HepG2 (cell line): ENCODE results near the gene TEF. TPM values are rescaled to one million over a fixed set of nuclear protein-coding genes. Genes with fewer than 3 reads are reported as not detected.

Experiments
- ATAC-seq: fragments of 200-7000 bp; cut with Tn5 transposase; 3 replicates; pipeline ENCODE4 v1.9.1; 2020; ENCODE audit warnings: mild to moderate bottlenecking, moderate library complexity
- BruUV-seq: library from RNA; stranded (reverse); fragments of 400-500 nt; replicated peaks from 2 replicates; lab custom pipeline; 2021; lab: Mats Ljungman, UMichigan
- CTCF ChIA-PET: fragments of 300-600 bp; formaldehyde crosslinking; extraction: SDS; loops from one replicate; lab custom pipeline; 2021; ENCODE audit warnings: low total read pairs, inconsistent platforms, low intra/inter-chr PET ratio; lab: Yijun Ruan, JAX
- POLR2A ChIA-PET: fragments of 350-600 bp; sonication (Branson Sonifier 250); formaldehyde crosslinking; loops from one replicate; lab custom pipeline; 2020; ENCODE audit warnings: antibody characterized with exemption, inconsistent platforms; lab: Yijun Ruan, JAX
- DNase-seq: peaks from one replicate; pipeline ENCODE4 v3.0.0-alpha.2; 2015; ENCODE audit warnings: low spot score
- FAIRE-seq: peaks from 3 replicates; lab custom pipeline; 2011; peaks lifted over from hg19 to GRCh38; lab: Jason Lieb, UNC
- H2AFZ ChIP-seq: one replicate; pipeline ENCODE4 v1.6.1; 2011; ENCODE audit warnings: low read length, inconsistent platforms
- H3K27ac ChIP-seq: fragments of 300-600 bp; 3 replicates; pipeline ENCODE4 v1.8.0; 2011; ENCODE audit warnings: mixed run types, mild to moderate bottlenecking, mixed read lengths, low read length, inconsistent platforms; ENCODE audit not compliant: insufficient read depth; ENCODE audit errors: extremely low read length
- H3K27me3 ChIP-seq, 2 experiments: fragments of 200-600 bp in 1 of 2; 2 replicates in 1 of 2; 3 replicates in 1 of 2; pipeline versions ENCODE4 v1.6.0 to v1.8.0; 2011; ENCODE audit warnings: low read length in 2 of 2, mild to moderate bottlenecking in 2 of 2, moderate library complexity in 2 of 2, inconsistent platforms in 1 of 2; ENCODE audit not compliant: insufficient read depth in 2 of 2, control insufficient read depth in 1 of 2
- H3K36me3 ChIP-seq, 2 experiments: fragments of 200-600 bp in 1 of 2; replicated peaks in 1 of 2; 2 replicates in 1 of 2; 3 replicates in 1 of 2; pipeline versions ENCODE4 v1.5.1 to v1.8.0; 2011; ENCODE audit warnings: low read length in 2 of 2, inconsistent platforms in 1 of 2; ENCODE audit not compliant: insufficient read depth in 2 of 2, control insufficient read depth in 1 of 2
- H3K4me1 ChIP-seq: 2 replicates; pipeline ENCODE4 v1.5.1; 2012; ENCODE audit warnings: low read length, inconsistent platforms; ENCODE audit not compliant: insufficient read depth
- H3K4me2 ChIP-seq: 2 replicates; pipeline ENCODE4 v1.6.0; 2011; ENCODE audit warnings: low read depth, low read length, inconsistent platforms
- H3K4me3 ChIP-seq, 3 experiments: fragments of 200-600 bp in 1 of 3; sonication (generic), shearing (Covaris generic) in 1 of 3; replicated peaks in 1 of 3; 2 replicates each; pipeline ENCODE4 v1.5.1; 2011 to 2016; ENCODE audit warnings: low read length in 3 of 3, inconsistent platforms in 2 of 3, low read depth in 2 of 3, mild to moderate bottlenecking in 2 of 3, control low read depth in 1 of 3, mixed read lengths in 1 of 3; ENCODE audit not compliant: insufficient read depth in 1 of 3
- H3K79me2 ChIP-seq: one replicate; pipeline ENCODE4 v1.6.1; 2011; ENCODE audit warnings: low read length, inconsistent platforms; ENCODE audit not compliant: insufficient read depth
- H3K9ac ChIP-seq: 2 replicates; pipeline ENCODE4 v1.6.0; 2011; ENCODE audit warnings: mild to moderate bottlenecking, low read depth, low read length, inconsistent platforms; ENCODE audit not compliant: insufficient read depth
- H3K9me3 ChIP-seq: 2 replicates; pipeline ENCODE4 v1.5.1; 2012; ENCODE audit warnings: mild to moderate bottlenecking, low read length
- H4K20me1 ChIP-seq: 2 replicates; pipeline ENCODE4 v1.6.0; 2011; ENCODE audit warnings: inconsistent platforms, mild to moderate bottlenecking, low read length, moderate library complexity; ENCODE audit not compliant: insufficient read depth
- BRCA1 ChIP-seq: sonication (generic); formaldehyde crosslinking; IDR thresholded peaks from 2 replicates; pipeline ENCODE4 v1.4.0; 2020; ENCODE audit warnings: missing genetic modification reagents
- MAFK ChIP-seq, 2 experiments: IDR thresholded peaks in 1 of 2; conservative IDR thresholded peaks in 1 of 2; 2 replicates each; pipeline ENCODE4 v1.6.1; 2011; ENCODE audit warnings: improper control_type of control experiment in 2 of 2, low read length in 2 of 2
- SP2 ChIP-seq: sonication (generic); formaldehyde crosslinking; IDR thresholded peaks from 2 replicates; pipeline ENCODE4 v1.5.1; 2020; ENCODE audit warnings: mild to moderate bottlenecking, missing genetic modification reagents
- YEATS2 ChIP-seq: sonication (generic); formaldehyde crosslinking; IDR thresholded peaks from 2 replicates; pipeline ENCODE4 v1.4.0; 2020; ENCODE audit warnings: missing genetic modification reagents, borderline replicate concordance
- ZSCAN9 ChIP-seq: IDR thresholded peaks from 2 replicates; pipeline ENCODE4 v1.6.1; 2016; ENCODE audit warnings: borderline replicate concordance
- WGBS: methylation state at CpG from one replicate; pipeline ENCODE4 v1.1.6; 2017; ENCODE audit warnings: low lambda C conversion rate; 5-methylcytosine and 5-hydroxymethylcytosine counted together
- in situ Hi-C: cut with HindIII; loops from 2 replicates; pipeline ENCODE4 v1.10.0; 2017; ENCODE audit warnings: low pct_unique_long_range_greater_than_20kb; ENCODE audit not compliant: extremely low pct_ligation_motif_present
- intact Hi-C: fragments of 100-400 bp; cut with micrococcal nuclease; formaldehyde crosslinking; loops from one replicate; pipeline ENCODE4 v1.10.0; 2022; ENCODE audit not compliant: unreplicated experiment
- polyA plus RNA-seq, 8 experiments: library from polyadenylated mRNA; depleted of rRNA in 3 of 8; stranded (reverse) in 7 of 8; unstranded in 1 of 8; fragments of >200 nt; fragmentation: Illumina TruSeq in 4 of 8; extraction: Trizol in 4 of 8; gene quantifications; 2 replicates each; pipeline versions ENCODE4 v1.2.1 to v1.2.3, GENCODE V29; 2011 to 2016; ENCODE audit warnings: low read depth in 4 of 8, missing spikeins in 1 of 8, mixed read lengths in 1 of 8; ENCODE audit not compliant: insufficient read depth in 1 of 8
- total RNA-seq, 5 experiments: library from RNA; depleted of rRNA; stranded (reverse); fragments of >200 nt; fragmentation: Illumina TruSeq; extraction: Trizol; gene quantifications; 2 replicates each; pipeline ENCODE4 v1.2.3, GENCODE V29; 2016; ENCODE audit warnings: low read depth in 1 of 5
- TF ChIP-seq, protein P1 (sequence below): sonication (generic); formaldehyde crosslinking; IDR thresholded peaks from 2 replicates; pipeline ENCODE4 v1.4.0; 2020; ENCODE audit warnings: missing genetic modification reagents
- TF ChIP-seq, protein P2 (sequence below): sonication (generic); formaldehyde crosslinking; IDR thresholded peaks from 2 replicates; pipeline ENCODE4 v1.5.1; 2020; ENCODE audit warnings: mild to moderate bottlenecking, missing genetic modification reagents, borderline replicate concordance
- TF ChIP-seq, protein P3 (sequence below): sonication (generic); formaldehyde crosslinking; IDR thresholded peaks from 2 replicates; pipeline ENCODE4 v1.9.0; 2021; ENCODE audit warnings: missing genetic modification reagents, borderline replicate concordance

The TEF gene
- total and polyA plus RNA-seq, 2 of the 13 experiments (the other 11 are each of a cell fraction or from before 2014, with no cell fraction given) = 7.6 to 11.2 TPM

DNA sequence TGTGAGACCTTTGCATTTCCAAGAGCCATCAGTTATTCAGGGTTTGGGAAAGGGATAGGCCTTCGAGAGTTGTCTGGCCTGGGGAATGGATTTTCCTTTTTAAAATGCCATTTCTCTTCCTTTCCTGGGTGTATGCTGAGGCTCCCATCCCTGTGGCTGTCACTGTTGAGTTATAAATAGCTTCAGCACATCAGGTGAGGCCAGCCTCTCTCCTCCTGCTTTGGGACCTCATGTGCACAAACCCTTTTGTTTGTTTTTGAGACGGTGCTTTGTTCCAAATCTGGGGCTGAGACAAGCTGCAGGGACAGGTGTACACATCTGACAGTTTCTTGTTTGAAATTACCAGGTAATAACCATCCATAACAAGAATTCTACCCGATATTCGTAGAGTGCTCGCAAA is 1.3 kb downstream of the TEF start:
- ATAC-seq (no peak), DNase-seq (no peak)
- in situ Hi-C loops = no loop called here
- intact Hi-C loops = no loop called here
- WGBS = 76% methylated on average over 5 of the region's 5 CpGs
- peaks cover 5% of the 10 kb centered on the region for H3K79me2 ChIP-seq
- TF ChIP-seq YEATS2 (CRISPR knock-in tag) = no peak
- 0 out of 4 replicates have a peak, but pooled peaks of 1 of the 2 experiments have one; percentile 6 for TF ChIP-seq MAFK (conservative IDR thresholded peaks at IDR 0.05 in 1 of 2, IDR thresholded peaks at IDR 0.05 in 1 of 2; ENCODE audit: low read length in 2 of 2)
- TF ChIP-seq, all 625 proteins: peak for 1
- Histone ChIP-seq H3K36me3 (peaks cover 0 to 7% of the 10 kb centered on the region in 2 experiments; a peak in 2 of 5 replicates), H2AFZ (no peak overlapping the region), H3K4me2 (peak overlapping the region; percentile 84), H3K4me3 (peak overlapping the region; percentile 58 to 84 (median 74); a peak in 5 of 6 replicates), H3K27me3 (no peaks in the 10 kb centered on the region; a peak in 1 of 5 replicates), H3K27ac (no peak overlapping the region), H3K4me1 (peaks cover 24% of the 10 kb centered on the region), H4K20me1 (no peaks in the 10 kb centered on the region), H3K9me3 (no peaks in the 10 kb centered on the region), H3K9ac (peak overlapping the region; percentile 60; the same call in 1 of the 2 replicates)
- FAIRE-seq = no peak
- ChIA-PET CTCF (no interaction called here), POLR2A (interaction anchor here (1.3 to 3.6 kb wide), 3 partner anchors 14 to 19 kb away, joined by 4 to 135 read pairs (median 33); no protein-coding TSS in a partner anchor)
- BruUV-seq = TSS peak; percentile 45

DNA sequence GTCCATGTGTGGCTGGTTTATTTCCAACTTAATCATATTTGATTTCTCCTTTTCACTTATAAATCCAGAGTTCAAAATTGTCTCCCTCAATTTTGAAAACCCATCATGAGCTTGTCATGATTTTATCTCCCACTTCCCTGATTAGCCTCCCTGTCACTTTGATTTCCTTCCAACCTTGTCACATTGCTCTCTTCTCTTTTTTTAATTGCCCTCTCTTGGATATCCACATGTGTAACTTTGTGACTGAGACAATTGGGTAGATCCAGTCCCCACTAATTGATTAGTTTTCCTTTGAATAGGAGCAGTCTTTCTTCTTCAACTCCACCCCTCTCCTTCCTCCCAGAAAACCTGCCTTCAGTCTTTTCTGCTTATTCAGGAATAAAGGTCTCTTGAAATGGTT is 2.4 kb downstream of the TEF start:
- in situ Hi-C loops = no loop called here
- no peak overlapping the region for H2AFZ ChIP-seq
- ChIA-PET CTCF (no interaction called here), POLR2A (interaction anchor here (1.1 to 1.3 kb wide), 2 partner anchors 13 to 63 kb away, joined by 3 to 4 read pairs; partner anchors contain the start of gene TOB2)
- no peak for ATAC-seq
- DNase-seq = no peak
- H3K4me1 ChIP-seq = peaks cover 24% of the 10 kb centered on the region
- H3K9ac ChIP-seq = no peak overlapping the region
- H3K79me2 ChIP-seq = peaks cover 5% of the 10 kb centered on the region
- no peak overlapping the region for H3K27ac ChIP-seq
- H3K9me3 ChIP-seq = no peaks in the 10 kb centered on the region
- peaks cover 0 to 7% of the 10 kb centered on the region in 2 experiments; a peak in 3 of 5 replicates for H3K36me3 ChIP-seq
- no peak overlapping the region for H3K4me3 ChIP-seq
- no peak overlapping the region for H3K4me2 ChIP-seq
- no peaks in the 10 kb centered on the region for H4K20me1 ChIP-seq
- FAIRE-seq = no peak
- H3K27me3 ChIP-seq = no peaks in the 10 kb centered on the region; a peak in 1 of 5 replicates
- intact Hi-C loops = no loop called here
- no TSS peak for BruUV-seq
- no peak for TF ChIP-seq SP2
- TF ChIP-seq ZSCAN9 (CRISPR knock-in tag) = no peak
- no peak for TF ChIP-seq BRCA1 (CRISPR knock-in tag)
- TF ChIP-seq, protein P1, sequence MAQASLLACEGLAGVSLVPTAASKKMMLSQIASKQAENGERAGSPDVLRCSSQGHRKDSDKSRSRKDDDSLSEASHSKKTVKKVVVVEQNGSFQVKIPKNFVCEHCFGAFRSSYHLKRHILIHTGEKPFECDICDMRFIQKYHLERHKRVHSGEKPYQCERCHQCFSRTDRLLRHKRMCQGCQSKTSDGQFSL (CRISPR knock-in tag) = no peak
- TF ChIP-seq, protein P2, sequence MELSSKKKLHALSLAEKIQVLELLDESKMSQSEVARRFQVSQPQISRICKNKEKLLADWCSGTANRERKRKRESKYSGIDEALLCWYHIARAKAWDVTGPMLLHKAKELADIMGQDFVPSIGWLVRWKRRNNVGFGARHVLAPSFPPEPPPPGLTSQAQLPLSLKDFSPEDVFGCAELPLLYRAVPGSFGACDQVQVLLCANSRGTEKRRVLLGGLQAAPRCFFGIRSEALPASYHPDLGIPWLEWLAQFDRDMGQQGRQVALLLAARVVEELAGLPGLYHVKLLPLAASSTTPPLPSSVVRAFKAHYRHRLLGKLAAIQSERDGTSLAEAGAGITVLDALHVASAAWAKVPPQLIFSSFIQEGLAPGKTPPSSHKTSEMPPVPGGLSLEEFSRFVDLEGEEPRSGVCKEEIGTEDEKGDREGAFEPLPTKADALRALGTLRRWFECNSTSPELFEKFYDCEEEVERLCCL (CRISPR knock-in tag) = no peak
- TF ChIP-seq, protein P3, sequence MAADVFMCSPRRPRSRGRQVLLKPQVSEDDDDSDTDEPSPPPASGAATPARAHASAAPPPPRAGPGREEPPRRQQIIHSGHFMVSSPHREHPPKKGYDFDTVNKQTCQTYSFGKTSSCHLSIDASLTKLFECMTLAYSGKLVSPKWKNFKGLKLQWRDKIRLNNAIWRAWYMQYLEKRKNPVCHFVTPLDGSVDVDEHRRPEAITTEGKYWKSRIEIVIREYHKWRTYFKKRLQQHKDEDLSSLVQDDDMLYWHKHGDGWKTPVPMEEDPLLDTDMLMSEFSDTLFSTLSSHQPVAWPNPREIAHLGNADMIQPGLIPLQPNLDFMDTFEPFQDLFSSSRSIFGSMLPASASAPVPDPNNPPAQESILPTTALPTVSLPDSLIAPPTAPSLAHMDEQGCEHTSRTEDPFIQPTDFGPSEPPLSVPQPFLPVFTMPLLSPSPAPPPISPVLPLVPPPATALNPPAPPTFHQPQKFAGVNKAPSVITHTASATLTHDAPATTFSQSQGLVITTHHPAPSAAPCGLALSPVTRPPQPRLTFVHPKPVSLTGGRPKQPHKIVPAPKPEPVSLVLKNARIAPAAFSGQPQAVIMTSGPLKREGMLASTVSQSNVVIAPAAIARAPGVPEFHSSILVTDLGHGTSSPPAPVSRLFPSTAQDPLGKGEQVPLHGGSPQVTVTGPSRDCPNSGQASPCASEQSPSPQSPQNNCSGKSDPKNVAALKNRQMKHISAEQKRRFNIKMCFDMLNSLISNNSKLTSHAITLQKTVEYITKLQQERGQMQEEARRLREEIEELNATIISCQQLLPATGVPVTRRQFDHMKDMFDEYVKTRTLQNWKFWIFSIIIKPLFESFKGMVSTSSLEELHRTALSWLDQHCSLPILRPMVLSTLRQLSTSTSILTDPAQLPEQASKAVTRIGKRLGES (CRISPR knock-in tag) = no peak
